ENCODE measurements around the gene RTN4IP1. TPM values are rescaled to one million over a fixed set of nuclear protein-coding genes. Genes with fewer than 3 reads are reported as not detected.

The RTN4IP1 gene
- total RNA-seq, 2 donors from 2014 or later, result 4.5 to 4.9 TPM

- peak overlapping the region; percentile 25 to 49 for H3K27ac ChIP-seq
- peaks cover 8% of the 10 kb centered on the region for H3K4me1 ChIP-seq (replicated peaks)
- TF ChIP-seq POLR2AphosphoS5 (IDR thresholded peaks at IDR 0.05) (no peak), POLR2A (IDR thresholded peaks at IDR 0.05) (no peak)
- TF ChIP-seq, protein P1, sequence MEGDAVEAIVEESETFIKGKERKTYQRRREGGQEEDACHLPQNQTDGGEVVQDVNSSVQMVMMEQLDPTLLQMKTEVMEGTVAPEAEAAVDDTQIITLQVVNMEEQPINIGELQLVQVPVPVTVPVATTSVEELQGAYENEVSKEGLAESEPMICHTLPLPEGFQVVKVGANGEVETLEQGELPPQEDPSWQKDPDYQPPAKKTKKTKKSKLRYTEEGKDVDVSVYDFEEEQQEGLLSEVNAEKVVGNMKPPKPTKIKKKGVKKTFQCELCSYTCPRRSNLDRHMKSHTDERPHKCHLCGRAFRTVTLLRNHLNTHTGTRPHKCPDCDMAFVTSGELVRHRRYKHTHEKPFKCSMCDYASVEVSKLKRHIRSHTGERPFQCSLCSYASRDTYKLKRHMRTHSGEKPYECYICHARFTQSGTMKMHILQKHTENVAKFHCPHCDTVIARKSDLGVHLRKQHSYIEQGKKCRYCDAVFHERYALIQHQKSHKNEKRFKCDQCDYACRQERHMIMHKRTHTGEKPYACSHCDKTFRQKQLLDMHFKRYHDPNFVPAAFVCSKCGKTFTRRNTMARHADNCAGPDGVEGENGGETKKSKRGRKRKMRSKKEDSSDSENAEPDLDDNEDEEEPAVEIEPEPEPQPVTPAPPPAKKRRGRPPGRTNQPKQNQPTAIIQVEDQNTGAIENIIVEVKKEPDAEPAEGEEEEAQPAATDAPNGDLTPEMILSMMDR (IDR thresholded peaks at IDR 0.05), result no peak
- intact Hi-C loops (cut with DNase I), result no loop called here
- no peaks in the 10 kb centered on the region for H3K36me3 ChIP-seq
- H3K27me3 ChIP-seq (replicated peaks; ENCODE audit: insufficient read depth), result no peaks in the 10 kb centered on the region
- no peaks in the 10 kb centered on the region for H3K9me3 ChIP-seq
- H3K4me3 ChIP-seq, result no peak overlapping the region
- no peak for DNase-seq (ENCODE audit: low spot score)
- 20% methylated on average over 5 of the region's 5 CpGs for WGBS
Observed at GRCh38 chr6:106546691-106547414, 82.4 kb downstream of the RTN4IP1 start.

DNA sequence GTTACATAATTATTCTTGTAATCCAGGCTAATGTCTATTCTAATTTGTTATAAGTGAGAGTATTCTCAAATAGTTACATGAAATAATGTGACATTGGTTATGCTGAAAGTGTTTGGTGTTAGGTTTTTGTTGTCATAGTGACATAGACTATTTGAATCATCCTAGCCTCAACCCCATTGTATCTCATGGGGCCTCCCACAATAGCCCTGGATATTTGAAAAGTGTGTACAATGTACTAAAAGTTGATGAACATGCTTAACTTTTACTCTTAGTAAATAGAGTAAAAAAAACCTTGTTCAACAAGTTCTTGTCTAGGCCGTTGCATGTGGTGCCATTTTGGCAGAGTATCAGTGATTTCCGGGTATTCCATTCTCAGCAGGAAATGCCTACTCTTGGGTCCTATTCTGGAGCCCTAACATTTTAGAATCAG is 83.0 kb downstream of the RTN4IP1 start:
- 19% methylated on average over 2 of the region's 2 CpGs for WGBS
- H3K27me3 ChIP-seq (replicated peaks; ENCODE audit: insufficient read depth), result no peaks in the 10 kb centered on the region
- no peak overlapping the region for H3K4me3 ChIP-seq
- H3K4me1 ChIP-seq (replicated peaks), result peaks cover 8% of the 10 kb centered on the region
- DNase-seq (ENCODE audit: low spot score), result no peak
- H3K27ac ChIP-seq, result peak overlapping the region; percentile 24 to 49
- no peaks in the 10 kb centered on the region for H3K9me3 ChIP-seq
- peak; percentile 11 for TF ChIP-seq POLR2AphosphoS5 (IDR thresholded peaks at IDR 0.05)
- TF ChIP-seq, protein P1 (IDR thresholded peaks at IDR 0.05), result no peak
- TF ChIP-seq POLR2A (IDR thresholded peaks at IDR 0.05), result no peak
- intact Hi-C loops (cut with DNase I), result no loop called here
- no peaks in the 10 kb centered on the region for H3K36me3 ChIP-seq

GRCh38 chr6:106540907-106541306 is 88.4 kb downstream of the RTN4IP1 start:
- Histone ChIP-seq H3K4me1 (replicated peaks) (no peaks in the 10 kb centered on the region), H3K4me3 (no peak overlapping the region), H3K27me3 (replicated peaks; ENCODE audit: insufficient read depth) (no peaks in the 10 kb centered on the region), H3K27ac (no peak overlapping the region), H3K9me3 (no peaks in the 10 kb centered on the region), H3K36me3 (no peaks in the 10 kb centered on the region)
- intact Hi-C loops (cut with DNase I), result no loop called here
- TF ChIP-seq, protein P1 (IDR thresholded peaks at IDR 0.05), result no peak
- TF ChIP-seq POLR2A (IDR thresholded peaks at IDR 0.05) (no peak), POLR2AphosphoS5 (IDR thresholded peaks at IDR 0.05) (no peak)
- 66% methylated on average over 6 of the region's 6 CpGs for WGBS
- no peak for DNase-seq (ENCODE audit: low spot score)

GRCh38 chr6:106540432-106540831 is 88.9 kb downstream of the RTN4IP1 start:
- H3K4me1 ChIP-seq (replicated peaks), result no peaks in the 10 kb centered on the region
- TF ChIP-seq POLR2A (IDR thresholded peaks at IDR 0.05) (no peak), POLR2AphosphoS5 (IDR thresholded peaks at IDR 0.05) (no peak)
- TF ChIP-seq, protein P1 (IDR thresholded peaks at IDR 0.05), result no peak
- no peaks in the 10 kb centered on the region for H3K9me3 ChIP-seq
- intact Hi-C loops (cut with DNase I), result no loop called here
- DNase-seq (ENCODE audit: low spot score), result no peak
- no peaks in the 10 kb centered on the region for H3K27me3 ChIP-seq (replicated peaks; ENCODE audit: insufficient read depth)
- H3K4me3 ChIP-seq, result no peak overlapping the region
- H3K27ac ChIP-seq, result peak overlapping the region in 1 of 2 donors; percentile 31
- no peaks in the 10 kb centered on the region for H3K36me3 ChIP-seq

DNA sequence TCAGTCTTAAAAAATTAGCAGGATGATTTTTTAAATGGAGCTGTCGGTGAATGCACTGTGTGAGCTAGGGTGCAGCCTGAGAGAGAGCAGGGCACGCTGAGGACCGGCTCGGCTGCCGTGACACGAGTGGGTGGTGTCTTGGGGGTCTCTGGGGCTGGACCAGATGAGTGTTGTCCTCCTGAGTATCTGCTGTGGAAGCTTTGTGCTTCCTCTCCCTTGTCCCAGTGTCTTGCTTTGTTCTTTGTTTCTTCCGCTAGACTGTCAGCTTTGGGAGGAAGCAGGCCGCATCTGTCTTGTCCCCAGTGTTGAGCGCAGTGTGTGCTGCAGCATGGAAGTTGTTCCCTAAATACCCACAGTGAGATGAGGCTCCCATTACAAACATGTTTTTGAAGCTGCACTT is 89.4 kb downstream of the RTN4IP1 start:
- TF ChIP-seq, protein P1 (IDR thresholded peaks at IDR 0.05), result no peak
- TF ChIP-seq POLR2A (IDR thresholded peaks at IDR 0.05) (no peak), POLR2AphosphoS5 (IDR thresholded peaks at IDR 0.05) (no peak)
- DNase-seq (ENCODE audit: low spot score), result no peak

More for the DNA sequence above, 89.4 kb downstream of the RTN4IP1 start:
- 78% methylated on average over 9 of the region's 9 CpGs for WGBS
- H3K27me3 ChIP-seq (replicated peaks; ENCODE audit: insufficient read depth), result no peaks in the 10 kb centered on the region
- H3K4me1 ChIP-seq (replicated peaks), result no peaks in the 10 kb centered on the region
- intact Hi-C loops (cut with DNase I), result no loop called here
- no peaks in the 10 kb centered on the region for H3K36me3 ChIP-seq
- H3K4me3 ChIP-seq, result no peak overlapping the region
- peak overlapping the region in 1 of 2 donors; percentile 31 for H3K27ac ChIP-seq
- H3K9me3 ChIP-seq, result no peaks in the 10 kb centered on the region

Measured in prostate gland (tissue), 2 donors.